Measurements from ENCODE around the gene NRN1L. TPM values are rescaled to one million over a fixed set of nuclear protein-coding genes. Genes with fewer than 3 reads are reported as not detected.
A peak's percentile ranks its signal among the peaks of the same experiment; 100 is the strongest.
"Not testable (repeated sequence)": the region's sequence is repeated elsewhere in the genome, so short reads cannot be mapped to it uniquely, and the experiment has no call there.

NRN1L gene
- total and polyA plus RNA-seq, 4 donors = 0.14 to 0.33 (median 0.23) TPM

GRCh38 chr16:67914758-67915495, 30.2 kb downstream of the NRN1L start:
- Histone ChIP-seq H3K4me1 (ENCODE audit: control insufficient read depth in 4 of 4, insufficient read depth in 4 of 4, low read length in 3 of 4) (peaks cover 11 to 35% (median 26%) of the 10 kb centered on the region in 4 donors), H3K4me3 (ENCODE audit: low read depth in 1 of 3, low read length in 3 of 3) (no peak overlapping the region), H3K9ac (ENCODE audit: low read depth in 1 of 2, low read length in 2 of 2) (no peak overlapping the region), H3K9me3 (ENCODE audit: control insufficient read depth in 4 of 4, low read length in 3 of 4) (no peaks in the 10 kb centered on the region), H3K36me3 (ENCODE audit: control insufficient read depth in 4 of 4, insufficient read depth in 3 of 4, low read depth in 1 of 4, low read length in 3 of 4) (peaks cover 0 to 15% (median 8%) of the 10 kb centered on the region in 4 donors), H3K27me3 (ENCODE audit: control insufficient read depth in 4 of 4, insufficient read depth in 4 of 4, low read length in 3 of 4) (no peaks in the 10 kb centered on the region), H3K27ac (ENCODE audit: low read depth in 1 of 2, low read length in 2 of 2) (peak overlapping the region; percentile 21 to 67)
- TF ChIP-seq GABPA (IDR thresholded peaks at IDR 0.05 in 1 of 2, conservative IDR thresholded peaks at IDR 0.05 in 1 of 2) (no peak), HNF4G (IDR thresholded peaks at IDR 0.05) (no peak), RAD21 (IDR thresholded peaks at IDR 0.05) (no peak), EGR1 (IDR thresholded peaks at IDR 0.05; ENCODE audit: low read depth in 2 of 2) (no peak), HNF4A (conservative IDR thresholded peaks at IDR 0.05) (peak; percentile 33 to 51), REST (IDR thresholded peaks at IDR 0.05) (no peak), MAX (IDR thresholded peaks at IDR 0.05) (no peak), NR2F2 (IDR thresholded peaks at IDR 0.05) (no peak), YY1 (IDR thresholded peaks at IDR 0.05) (no peak), RXRA (IDR thresholded peaks at IDR 0.05) (peak; percentile 60 to 81), JUND (IDR thresholded peaks at IDR 0.05) (no peak), FOXA1 (IDR thresholded peaks at IDR 0.05) (no peak), SP1 (IDR thresholded peaks at IDR 0.05) (peak; percentile 56)
- WGBS = 43% methylated on average over 7 of the region's 7 CpGs
- no peak for DNase-seq (ENCODE audit: low spot score)

GRCh38 chr16:67915496-67915769, 30.7 kb downstream of the NRN1L start:
- H3K9me3 ChIP-seq (ENCODE audit: control insufficient read depth in 4 of 4, low read length in 3 of 4); H3K9ac ChIP-seq (ENCODE audit: low read depth in 1 of 2, low read length in 2 of 2); H3K4me3 ChIP-seq (ENCODE audit: low read depth in 1 of 3, low read length in 3 of 3); DNase-seq (ENCODE audit: low spot score); H3K27me3 ChIP-seq (ENCODE audit: control insufficient read depth in 4 of 4, insufficient read depth in 4 of 4, low read length in 3 of 4): not testable (repeated sequence)
- Histone ChIP-seq H3K4me1 (ENCODE audit: control insufficient read depth in 4 of 4, insufficient read depth in 4 of 4, low read length in 3 of 4) (peaks cover 11 to 35% (median 26%) of the 10 kb centered on the region in 4 donors), H3K36me3 (ENCODE audit: control insufficient read depth in 4 of 4, insufficient read depth in 3 of 4, low read depth in 1 of 4, low read length in 3 of 4) (peaks cover 0 to 15% (median 7%) of the 10 kb centered on the region in 4 donors), H3K27ac (ENCODE audit: low read depth in 1 of 2, low read length in 2 of 2) (peak overlapping the region in 1 of 2 donors; percentile 25)
- 49% methylated on average over 2 of the region's 2 CpGs for WGBS

- Histone ChIP-seq H3K36me3 (ENCODE audit: control insufficient read depth in 4 of 4, insufficient read depth in 3 of 4, low read depth in 1 of 4, low read length in 3 of 4) (peaks cover 0 to 11% (median 5%) of the 10 kb centered on the region in 4 donors), H3K27me3 (ENCODE audit: control insufficient read depth in 4 of 4, insufficient read depth in 4 of 4, low read length in 3 of 4) (no peaks in the 10 kb centered on the region), H3K9me3 (ENCODE audit: control insufficient read depth in 4 of 4, low read length in 3 of 4) (no peaks in the 10 kb centered on the region), H3K4me3 (ENCODE audit: low read depth in 1 of 3, low read length in 3 of 3) (no peak overlapping the region), H3K4me1 (ENCODE audit: control insufficient read depth in 4 of 4, insufficient read depth in 4 of 4, low read length in 3 of 4) (peaks cover 11 to 35% (median 26%) of the 10 kb centered on the region in 4 donors), H3K9ac (ENCODE audit: low read depth in 1 of 2, low read length in 2 of 2) (no peak overlapping the region), H3K27ac (ENCODE audit: low read depth in 1 of 2, low read length in 2 of 2) (peak overlapping the region; percentile 1 to 25)
- WGBS = 67% methylated on average over 7 of the region's 7 CpGs
- DNase-seq (ENCODE audit: low spot score) = no peak
- TF ChIP-seq HNF4A (conservative IDR thresholded peaks at IDR 0.05) (peak; percentile 78 to 83), GABPA (IDR thresholded peaks at IDR 0.05 in 1 of 2, conservative IDR thresholded peaks at IDR 0.05 in 1 of 2) (no peak), NR2F2 (IDR thresholded peaks at IDR 0.05) (no peak), EGR1 (IDR thresholded peaks at IDR 0.05; ENCODE audit: low read depth in 2 of 2) (no peak), RAD21 (IDR thresholded peaks at IDR 0.05) (peak in 1 of 2 donors; percentile 13), FOXA1 (IDR thresholded peaks at IDR 0.05) (no peak), RXRA (IDR thresholded peaks at IDR 0.05) (peak; percentile 58 to 78), SP1 (IDR thresholded peaks at IDR 0.05) (peak; percentile 50), HNF4G (IDR thresholded peaks at IDR 0.05) (peak; percentile 42), TAF1 (conservative IDR thresholded peaks at IDR 0.05) (no peak), JUND (IDR thresholded peaks at IDR 0.05) (no peak), YY1 (IDR thresholded peaks at IDR 0.05) (no peak)
These were observed 31.4 kb downstream of the NRN1L start for GRCh38 chr16:67915831-67916723.
